Fibroblast of lung (primary cell): ENCODE measurements around the gene SUN5. TPM values are rescaled to one million over a fixed set of nuclear protein-coding genes. Genes with fewer than 3 reads are reported as not detected.

Source experiments
- DNase-seq, 2 donors: peaks; one replicate each; pipeline versions ENCODE4 v3.0.0 to v3.0.0-alpha.2; 2010; ENCODE audit warnings: low read depth in 2 of 2
- H2AFZ ChIP-seq: 2 replicates; pipeline ENCODE4 v1.5.1; 2012; ENCODE audit warnings: low read length, control low read depth, inconsistent platforms
- H3K27ac ChIP-seq: 2 replicates; pipeline ENCODE4 v1.5.1; 2011; ENCODE audit warnings: low read length, control low read depth; ENCODE audit not compliant: insufficient read depth
- H3K27me3 ChIP-seq: 2 replicates; pipeline ENCODE4 v1.5.1; 2011; ENCODE audit warnings: mild to moderate bottlenecking, low read length; ENCODE audit not compliant: control insufficient read depth, insufficient read depth
- H3K36me3 ChIP-seq: 2 replicates; pipeline ENCODE4 v1.5.1; 2011; ENCODE audit warnings: low read length; ENCODE audit not compliant: control insufficient read depth, insufficient read depth
- H3K4me1 ChIP-seq: 2 replicates; pipeline ENCODE4 v1.5.1; 2011; ENCODE audit warnings: low read length; ENCODE audit not compliant: control insufficient read depth, insufficient read depth; ENCODE audit errors: extremely low read depth
- H3K4me2 ChIP-seq: 2 replicates; pipeline ENCODE4 v1.5.1; 2011; ENCODE audit warnings: low read length, control low read depth; ENCODE audit not compliant: insufficient read depth; ENCODE audit errors: extremely low read depth
- H3K4me3 ChIP-seq, 4 experiments: fragments of 200-600 bp in 1 of 4; sonication (generic) in 1 of 4; replicated peaks in 1 of 4; 2 replicates each; pipeline ENCODE4 v1.5.1; 2011 to 2016; ENCODE audit warnings: low read length in 4 of 4, low read depth in 3 of 4, mild to moderate bottlenecking in 3 of 4, control low read depth in 2 of 4, inconsistent platforms in 1 of 4, mixed read lengths in 1 of 4; ENCODE audit not compliant: insufficient read depth in 1 of 4; ENCODE audit errors: control extremely low read depth in 1 of 4
- H3K79me2 ChIP-seq: 2 replicates; pipeline ENCODE4 v1.5.1; 2012; ENCODE audit warnings: mild to moderate bottlenecking, low read length, inconsistent platforms; ENCODE audit not compliant: control insufficient read depth, insufficient read depth
- H3K9ac ChIP-seq: 2 replicates; pipeline ENCODE4 v1.5.1; 2011; ENCODE audit warnings: mild to moderate bottlenecking, low read length, control low read depth; ENCODE audit not compliant: insufficient read depth
- H3K9me3 ChIP-seq: 2 replicates; pipeline ENCODE4 v1.5.1; 2012; ENCODE audit warnings: low read depth, low read length; ENCODE audit not compliant: control insufficient read depth, insufficient read depth
- H4K20me1 ChIP-seq: 2 replicates; pipeline ENCODE4 v1.5.1; 2011; ENCODE audit warnings: low read length; ENCODE audit not compliant: control insufficient read depth, insufficient read depth; ENCODE audit errors: extremely low read depth
- CTCF ChIP-seq, 2 donors: IDR thresholded peaks in 1 of 2; conservative IDR thresholded peaks in 1 of 2; 1 replicate in 1 of 2; 2 replicates in 1 of 2; pipeline ENCODE4 v1.5.1; 2011 to 2012; ENCODE audit warnings: low read length in 2 of 2, control low read depth in 1 of 2, inconsistent platforms in 1 of 2, low read depth in 1 of 2, mild to moderate bottlenecking in 1 of 2
- EZH2 ChIP-seq: IDR thresholded peaks from 2 replicates; pipeline ENCODE4 v1.5.1; 2012; ENCODE audit warnings: low read length, control low read depth, mild to moderate bottlenecking; ENCODE audit errors: missing control alignments
- polyA plus RNA-seq, 2 donors: library from polyadenylated mRNA; depleted of rRNA in 1 of 2; stranded (reverse) in 1 of 2; unstranded in 1 of 2; fragments of >200 nt; gene quantifications; 2 replicates each; pipeline ENCODE4 v1.2.1, GENCODE V29; 2011 to 2012; ENCODE audit warnings: missing spikeins in 1 of 2
- total RNA-seq: library from RNA; depleted of rRNA; stranded (reverse); fragments of >200 nt; gene quantifications from 2 replicates; pipeline ENCODE4 v1.2.1, GENCODE V29; 2014

Gene SUN5
- total and polyA plus RNA-seq, 2 donors (not counting 1 experiment from before 2014, with no cell fraction given), result not detected

- H3K79me2 ChIP-seq, result no peaks in the 10 kb centered on the region
- H3K4me2 ChIP-seq, result no peak overlapping the region
- H4K20me1 ChIP-seq, result no peaks in the 10 kb centered on the region
- H3K9me3 ChIP-seq, result no peaks in the 10 kb centered on the region
- no peak for TF ChIP-seq CTCF (conservative IDR thresholded peaks at IDR 0.05 in 1 of 2, IDR thresholded peaks at IDR 0.05 in 1 of 2; ENCODE audit: low read depth in 1 of 2, low read length in 2 of 2)
- no peak for DNase-seq
- H3K4me3 ChIP-seq, result no peak overlapping the region
- no peaks in the 10 kb centered on the region for H3K27me3 ChIP-seq
- H3K9ac ChIP-seq, result no peak overlapping the region
- no peak overlapping the region for H2AFZ ChIP-seq
- H3K36me3 ChIP-seq, result no peaks in the 10 kb centered on the region
- no peaks in the 10 kb centered on the region for H3K4me1 ChIP-seq
- no peak overlapping the region for H3K27ac ChIP-seq
These were observed 20.0 kb upstream of the SUN5 start for GRCh38 chr20:33024243-33024560.

GRCh38 chr20:33023439-33024242, 19.4 kb upstream of the SUN5 start:
- no peak for DNase-seq
- H3K27ac ChIP-seq, result no peak overlapping the region
- no peaks in the 10 kb centered on the region for H3K79me2 ChIP-seq
- H3K9me3 ChIP-seq, result no peaks in the 10 kb centered on the region
- H3K36me3 ChIP-seq, result no peaks in the 10 kb centered on the region
- no peak overlapping the region for H3K9ac ChIP-seq
- TF ChIP-seq CTCF (conservative IDR thresholded peaks at IDR 0.05 in 1 of 2, IDR thresholded peaks at IDR 0.05 in 1 of 2; ENCODE audit: low read depth in 1 of 2, low read length in 2 of 2) (no peak), EZH2 (no peak)
- H4K20me1 ChIP-seq, result no peaks in the 10 kb centered on the region
- no peak overlapping the region for H3K4me2 ChIP-seq
- H3K4me3 ChIP-seq, result no peak overlapping the region
- H2AFZ ChIP-seq, result no peak overlapping the region
- H3K27me3 ChIP-seq, result no peaks in the 10 kb centered on the region
- H3K4me1 ChIP-seq, result no peaks in the 10 kb centered on the region

GRCh38 chr20:33022694-33023438, 18.6 kb upstream of the SUN5 start:
- H2AFZ ChIP-seq, result no peak overlapping the region
- H3K9me3 ChIP-seq, result no peaks in the 10 kb centered on the region
- H4K20me1 ChIP-seq, result no peaks in the 10 kb centered on the region
- no peaks in the 10 kb centered on the region for H3K36me3 ChIP-seq
- TF ChIP-seq EZH2, result no peak
- TF ChIP-seq CTCF (conservative IDR thresholded peaks at IDR 0.05 in 1 of 2, IDR thresholded peaks at IDR 0.05 in 1 of 2; ENCODE audit: low read depth in 1 of 2, low read length in 2 of 2), result no peak
- no peak overlapping the region for H3K27ac ChIP-seq
- no peak overlapping the region for H3K4me3 ChIP-seq
- no peaks in the 10 kb centered on the region for H3K4me1 ChIP-seq
- no peaks in the 10 kb centered on the region for H3K79me2 ChIP-seq
- H3K27me3 ChIP-seq, result no peaks in the 10 kb centered on the region
- H3K4me2 ChIP-seq, result no peak overlapping the region
- no peak overlapping the region for H3K9ac ChIP-seq
- no peak for DNase-seq
